ENCODE data around the gene CHKA. TPM values are rescaled to one million over a fixed set of nuclear protein-coding genes. Genes with fewer than 3 reads are reported as not detected.
"Not testable (repeated sequence)": the region's sequence is repeated elsewhere in the genome, so short reads cannot be mapped to it uniquely, and the experiment has no call there.

The CHKA gene
- total RNA-seq, 2 experiments from 2014 or later = 8.1 to 9.2 TPM

DNA sequence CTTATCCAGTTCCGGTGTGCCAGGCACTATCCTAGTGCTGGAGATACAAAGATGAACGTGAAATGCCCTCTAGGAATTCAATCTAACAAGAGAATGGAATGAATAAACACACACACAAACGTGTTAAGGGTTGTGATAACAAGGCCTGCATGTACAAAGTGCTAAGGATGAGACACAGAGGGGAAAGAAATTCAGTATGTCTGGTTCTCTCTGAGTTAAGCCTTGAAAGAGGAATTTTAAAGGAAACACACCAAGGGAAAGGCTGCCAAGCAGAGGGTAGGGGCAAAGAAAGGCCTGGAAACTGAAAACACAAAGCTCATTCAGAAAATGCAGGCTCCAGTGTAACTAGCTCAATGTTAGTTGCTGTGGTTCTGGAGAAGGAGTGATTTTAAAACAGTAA, 4.2 kb downstream of the CHKA start:
- DNase-seq = no peak
- Mint-ChIP-seq H3K27me3 (no peaks in the 10 kb centered on the region), H3K27ac (no peak overlapping the region), H3K4me1 (peaks cover 27% of the 10 kb centered on the region), H3K9me3 (no peaks in the 10 kb centered on the region), H3K4me3 (no peak overlapping the region), H3K36me3 (peaks cover 4% of the 10 kb centered on the region)
- POLR2A ChIA-PET = no interaction called here
- no peak for ATAC-seq (ENCODE audit: low read depth)

DNA sequence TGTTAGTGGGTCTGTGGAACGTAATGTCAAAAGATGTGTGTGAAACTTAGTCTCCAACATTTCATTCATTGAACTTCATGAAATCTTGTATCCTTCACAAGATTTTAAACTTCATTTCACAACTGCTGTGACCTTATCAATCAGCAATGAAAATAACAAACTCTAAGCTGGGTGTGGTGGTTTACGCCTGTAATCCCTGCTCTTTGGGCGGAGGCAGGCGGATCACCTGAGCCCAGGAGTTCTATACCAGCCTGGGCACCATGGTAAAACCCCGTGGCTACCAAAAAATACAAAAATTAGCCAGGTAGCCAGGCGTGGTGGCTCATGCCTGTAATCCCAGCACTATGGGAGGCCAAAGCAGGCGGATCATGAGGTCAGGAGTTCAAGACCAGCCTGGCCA, 5.1 kb downstream of the CHKA start:
- POLR2A ChIA-PET = no interaction called here
- DNase-seq = no peak
- peaks cover 25% of the 10 kb centered on the region for H3K4me1 Mint-ChIP-seq
- no peak overlapping the region for H3K27ac Mint-ChIP-seq
- H3K27me3 Mint-ChIP-seq = no peaks in the 10 kb centered on the region
- H3K9me3 Mint-ChIP-seq = no peaks in the 10 kb centered on the region
- ATAC-seq (ENCODE audit: low read depth) = no peak
- peaks cover 4% of the 10 kb centered on the region for H3K36me3 Mint-ChIP-seq
- H3K4me3 Mint-ChIP-seq = no peak overlapping the region

DNA sequence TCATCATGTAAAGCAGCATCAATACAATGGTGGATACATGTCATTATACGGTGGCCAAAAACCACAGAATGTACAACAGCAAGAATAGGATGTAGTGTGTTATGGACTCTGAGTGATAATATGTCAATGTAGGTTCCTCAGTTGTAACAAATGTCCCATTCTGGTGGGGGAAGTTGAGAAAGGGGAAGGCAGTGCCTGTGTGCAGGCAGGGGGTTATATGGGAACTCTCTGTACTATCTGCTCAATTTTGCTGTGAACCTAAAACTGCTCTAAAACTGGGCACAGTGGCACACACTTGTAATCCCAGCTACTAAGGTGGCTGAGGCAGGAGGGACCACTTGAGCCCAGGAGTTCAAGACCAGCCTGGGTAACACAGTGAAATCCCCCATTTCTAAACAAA, 5.9 kb downstream of the CHKA start:
- Mint-ChIP-seq H3K4me3 (no peak overlapping the region), H3K4me1 (peaks cover 25% of the 10 kb centered on the region), H3K9me3 (no peaks in the 10 kb centered on the region), H3K36me3 (peaks cover 4% of the 10 kb centered on the region), H3K27me3 (no peaks in the 10 kb centered on the region), H3K27ac (no peak overlapping the region)
- POLR2A ChIA-PET = no interaction called here
- DNase-seq = no peak
- no peak for ATAC-seq (ENCODE audit: low read depth)

DNA sequence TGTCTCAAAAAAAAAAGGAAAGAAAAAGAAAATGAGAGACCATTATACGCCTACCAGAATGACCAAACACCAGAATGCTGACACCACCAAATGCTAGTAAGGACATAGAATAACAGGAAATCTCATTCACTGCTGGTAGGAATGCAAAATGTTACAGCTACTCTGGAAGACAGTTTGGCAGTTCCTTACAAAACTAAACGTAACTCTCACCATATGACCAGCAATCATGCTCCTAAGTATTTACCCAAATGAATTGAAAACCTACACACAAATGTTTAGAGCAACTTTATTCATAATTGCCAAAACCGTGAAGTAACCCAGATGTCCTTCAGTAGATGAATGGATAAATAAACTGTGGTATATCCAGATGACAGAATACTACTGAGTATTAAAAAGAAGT, 7.2 kb downstream of the CHKA start:
- H3K4me3 Mint-ChIP-seq = no peak overlapping the region
- ATAC-seq (ENCODE audit: low read depth) = no peak

DNA sequence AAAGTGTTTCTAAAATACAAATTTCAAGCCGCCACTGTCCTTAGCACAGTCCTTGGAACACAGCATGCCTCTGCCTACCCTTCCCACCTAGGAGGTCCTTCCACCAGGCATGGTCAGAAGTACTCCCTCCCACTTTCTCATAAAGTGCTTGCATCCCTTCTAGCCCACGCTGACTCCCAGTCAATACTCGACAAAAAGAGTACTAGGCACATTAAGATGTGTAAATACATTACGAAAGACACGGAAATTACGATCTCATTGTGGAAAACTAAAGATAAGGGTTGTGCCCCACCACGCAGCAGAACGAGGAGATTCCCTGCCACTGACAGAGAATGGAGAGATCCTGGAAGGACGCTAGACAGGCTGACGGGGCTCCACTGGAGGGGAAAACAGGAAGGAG, 13.5 kb downstream of the CHKA start:
- H3K27me3 Mint-ChIP-seq = no peaks in the 10 kb centered on the region
- H3K27ac Mint-ChIP-seq = no peak overlapping the region
- no peak overlapping the region for H3K4me3 Mint-ChIP-seq
- ATAC-seq (ENCODE audit: low read depth) (no peak), DNase-seq (no peak)
- POLR2A ChIA-PET = no interaction called here
- no peaks in the 10 kb centered on the region for H3K4me1 Mint-ChIP-seq
- H3K36me3 Mint-ChIP-seq = peaks cover 2% of the 10 kb centered on the region
- no peaks in the 10 kb centered on the region for H3K9me3 Mint-ChIP-seq

More for the DNA sequence above, 7.2 kb downstream of the CHKA start:
- peaks cover 19% of the 10 kb centered on the region for H3K4me1 Mint-ChIP-seq
- peaks cover 4% of the 10 kb centered on the region for H3K36me3 Mint-ChIP-seq
- no peak for DNase-seq
- no peaks in the 10 kb centered on the region for H3K27me3 Mint-ChIP-seq
- no peak overlapping the region for H3K27ac Mint-ChIP-seq
- H3K9me3 Mint-ChIP-seq = no peaks in the 10 kb centered on the region
- POLR2A ChIA-PET = no interaction called here

DNA sequence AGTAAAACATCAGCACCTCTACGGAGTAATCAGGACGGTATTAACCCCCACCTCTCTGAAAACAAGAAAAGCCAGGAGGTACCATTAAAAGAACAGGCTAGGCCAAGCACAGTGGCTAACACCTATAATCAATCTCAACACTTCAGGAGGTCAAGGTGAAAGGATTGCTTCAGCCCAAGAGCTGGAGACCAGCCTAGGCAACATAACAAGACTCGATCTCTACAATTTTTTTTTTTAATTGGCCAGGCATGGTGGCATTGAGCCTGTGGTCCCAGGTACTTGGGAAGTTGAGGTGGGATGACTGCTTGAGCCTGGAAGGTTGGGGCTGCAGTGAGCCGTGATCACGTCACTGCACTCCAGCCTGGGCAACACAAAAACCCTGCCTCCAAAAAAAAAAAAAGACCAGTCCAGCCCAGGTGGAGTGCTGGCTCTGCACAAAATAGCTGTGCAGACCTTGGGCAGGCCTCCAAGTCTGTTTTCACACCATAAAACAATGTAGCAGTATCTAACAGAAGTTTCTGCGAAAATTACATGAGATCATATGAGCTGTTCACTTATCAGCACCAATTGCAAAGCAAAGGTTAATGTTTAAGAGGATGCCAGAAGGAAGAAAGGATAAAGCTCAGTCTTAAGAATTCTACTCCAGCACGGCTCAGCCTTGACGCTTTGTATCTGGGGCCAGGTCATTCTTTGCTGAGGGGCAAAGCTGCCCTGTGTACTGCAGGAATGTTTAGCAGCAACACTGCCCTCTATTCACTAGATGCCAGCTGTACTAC, 14.8 kb downstream of the CHKA start:
- peaks cover 4% of the 10 kb centered on the region for H3K36me3 Mint-ChIP-seq
- no peak overlapping the region for H3K27ac Mint-ChIP-seq
- no peaks in the 10 kb centered on the region for H3K27me3 Mint-ChIP-seq
- POLR2A ChIA-PET = interaction anchor here (0.7 kb wide), 1 partner anchor 119 kb away, joined by 3 read pairs; no protein-coding TSS in a partner anchor
- ATAC-seq (ENCODE audit: low read depth) (no peak), DNase-seq (no peak)
- H3K9me3 Mint-ChIP-seq = no peaks in the 10 kb centered on the region
- H3K4me3 Mint-ChIP-seq = no peak overlapping the region
- H3K4me1 Mint-ChIP-seq = peaks cover 1% of the 10 kb centered on the region

DNA sequence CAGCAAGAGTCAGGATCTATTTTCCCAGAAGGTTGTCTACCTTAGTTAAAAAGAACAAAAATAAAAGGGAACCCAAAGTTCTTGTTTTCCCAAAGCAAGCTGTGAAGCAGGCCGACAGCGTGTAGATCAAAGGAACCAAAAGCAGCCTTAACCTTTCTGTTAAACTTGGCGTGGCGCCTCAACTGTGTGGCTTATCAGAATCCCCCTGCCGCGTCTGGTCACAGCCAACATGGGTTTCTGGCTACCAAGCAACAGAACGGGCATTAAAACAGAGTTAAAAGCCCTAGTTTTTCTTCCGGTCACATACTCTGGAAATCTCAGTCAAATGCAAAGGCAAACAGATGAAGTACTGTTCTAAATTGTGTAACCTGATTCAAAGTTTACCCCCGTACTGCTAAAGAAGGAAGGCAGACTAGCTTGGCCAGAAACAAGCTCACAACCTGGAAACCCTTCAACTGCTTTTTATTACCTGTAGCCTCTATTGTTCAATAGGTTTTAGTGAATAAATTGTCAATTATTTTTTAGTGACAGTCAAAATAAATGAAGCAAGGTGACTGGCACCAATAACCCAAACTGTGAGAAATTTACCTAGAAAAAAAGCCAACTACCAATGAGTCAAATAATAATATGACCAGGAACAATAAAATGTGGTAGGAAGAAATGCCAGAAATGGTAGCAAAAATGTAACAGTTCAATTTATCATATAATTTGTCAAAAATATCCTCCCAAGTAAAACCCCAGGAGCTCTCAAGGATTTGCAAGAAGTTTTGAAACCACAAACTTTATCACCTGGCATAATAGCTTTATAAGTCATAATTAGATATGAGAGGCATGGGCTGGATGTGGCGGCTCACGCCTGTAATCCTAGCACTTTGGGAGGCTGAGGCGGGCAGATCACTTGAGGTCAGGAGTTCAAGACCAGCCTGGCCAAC, 21.4 kb downstream of the CHKA start:
- ATAC-seq (ENCODE audit: low read depth) = peak; percentile 84
- POLR2A ChIA-PET = interaction anchor here (0.6 to 1.2 kb wide), 4 partner anchors 23 to 63 kb away, joined by 3 read pairs; no protein-coding TSS in a partner anchor
- peak; percentile 43 for DNase-seq
- H3K27me3 Mint-ChIP-seq = no peaks in the 10 kb centered on the region
- H3K9me3 Mint-ChIP-seq = no peaks in the 10 kb centered on the region
- H3K27ac Mint-ChIP-seq = peak overlapping the region; percentile 84
- H3K4me1 Mint-ChIP-seq = peaks cover 21% of the 10 kb centered on the region
- H3K4me3 Mint-ChIP-seq = peak overlapping the region; percentile 79
- peaks cover 1% of the 10 kb centered on the region for H3K36me3 Mint-ChIP-seq

DNA sequence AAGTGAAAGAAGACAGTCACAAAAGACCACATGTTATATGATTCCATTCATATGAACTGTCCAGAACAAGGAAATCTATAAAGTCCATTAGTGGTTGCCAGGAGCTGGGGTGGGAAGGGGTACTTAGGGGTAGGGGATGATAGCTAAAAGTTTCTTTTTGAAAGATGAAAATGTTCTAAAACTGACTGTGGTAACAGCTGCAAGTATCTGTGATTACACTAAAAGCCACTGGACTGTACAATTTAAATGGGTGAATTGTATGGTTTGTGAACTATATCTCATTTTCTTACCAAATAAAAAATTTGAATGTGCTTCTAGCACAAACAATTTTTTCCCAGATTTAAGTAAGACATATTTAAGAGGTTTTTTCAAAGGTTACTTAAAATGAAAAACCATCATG, 22.1 kb downstream of the CHKA start:
- ATAC-seq (ENCODE audit: low read depth) = no peak
- Mint-ChIP-seq H3K36me3 (peaks cover 1% of the 10 kb centered on the region), H3K4me3 (peak overlapping the region; percentile 79)

DNA sequence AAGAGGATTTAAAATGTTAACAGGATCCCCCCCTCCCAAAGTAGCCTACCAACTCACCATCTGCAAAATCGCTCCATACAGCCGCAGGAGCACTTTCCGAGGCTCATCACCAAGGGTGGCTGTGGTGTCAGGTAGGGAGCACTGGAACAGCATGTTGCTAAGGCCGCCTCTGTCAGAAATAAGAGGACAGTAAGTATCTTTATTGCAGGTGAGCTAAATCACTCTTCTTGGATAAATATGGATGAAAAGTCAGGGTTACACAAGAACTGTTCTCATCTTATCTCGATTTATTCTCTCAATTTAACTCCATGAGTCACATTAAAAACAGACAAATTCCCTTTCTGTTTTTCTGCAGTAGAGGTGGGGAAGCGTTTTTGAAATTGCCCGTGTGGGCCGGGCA, 24.2 kb downstream of the CHKA start:
- peaks cover 21% of the 10 kb centered on the region for H3K4me1 Mint-ChIP-seq

More for the DNA sequence above, 22.1 kb downstream of the CHKA start:
- H3K27me3 Mint-ChIP-seq = no peaks in the 10 kb centered on the region
- peak overlapping the region; percentile 84 for H3K27ac Mint-ChIP-seq
- H3K4me1 Mint-ChIP-seq = peaks cover 21% of the 10 kb centered on the region
- no peak for DNase-seq
- H3K9me3 Mint-ChIP-seq = no peaks in the 10 kb centered on the region
- POLR2A ChIA-PET = interaction anchor here (0.6 to 1.2 kb wide), 2 partner anchors 57 to 62 kb away, joined by 3 read pairs; no protein-coding TSS in a partner anchor

DNA sequence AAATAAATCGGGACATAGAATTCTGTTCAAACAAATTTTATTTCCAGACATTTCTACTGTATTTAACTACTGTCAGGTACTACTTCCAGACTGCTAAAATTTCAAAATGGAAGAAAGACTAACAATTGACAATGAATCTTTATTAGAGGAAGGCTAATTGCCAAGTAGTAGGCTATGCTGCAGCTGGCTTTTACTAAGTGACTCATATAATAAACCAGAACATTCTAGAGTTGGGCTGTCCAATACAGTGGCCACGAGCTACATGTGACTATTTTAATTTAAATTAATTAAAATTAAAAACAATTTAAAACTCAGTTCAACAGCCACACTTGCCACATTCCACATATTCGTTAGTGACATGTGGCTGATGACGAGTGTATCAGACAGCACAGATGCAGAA, 27.6 kb downstream of the CHKA start:
- POLR2A ChIA-PET = no interaction called here
- no peak overlapping the region for H3K4me3 Mint-ChIP-seq
- no peak for ATAC-seq (ENCODE audit: low read depth)
- no peaks in the 10 kb centered on the region for H3K9me3 Mint-ChIP-seq
- H3K4me1 Mint-ChIP-seq = peaks cover 11% of the 10 kb centered on the region
- DNase-seq = no peak
- no peaks in the 10 kb centered on the region for H3K36me3 Mint-ChIP-seq
- no peaks in the 10 kb centered on the region for H3K27me3 Mint-ChIP-seq
- no peak overlapping the region for H3K27ac Mint-ChIP-seq

More for the DNA sequence above, 24.2 kb downstream of the CHKA start:
- ATAC-seq (ENCODE audit: low read depth) (no peak), DNase-seq (no peak)
- H3K9me3 Mint-ChIP-seq = no peaks in the 10 kb centered on the region
- H3K36me3 Mint-ChIP-seq = peaks cover 1% of the 10 kb centered on the region
- POLR2A ChIA-PET = no interaction called here
- no peaks in the 10 kb centered on the region for H3K27me3 Mint-ChIP-seq
- no peak overlapping the region for H3K27ac Mint-ChIP-seq
- no peak overlapping the region for H3K4me3 Mint-ChIP-seq

DNA sequence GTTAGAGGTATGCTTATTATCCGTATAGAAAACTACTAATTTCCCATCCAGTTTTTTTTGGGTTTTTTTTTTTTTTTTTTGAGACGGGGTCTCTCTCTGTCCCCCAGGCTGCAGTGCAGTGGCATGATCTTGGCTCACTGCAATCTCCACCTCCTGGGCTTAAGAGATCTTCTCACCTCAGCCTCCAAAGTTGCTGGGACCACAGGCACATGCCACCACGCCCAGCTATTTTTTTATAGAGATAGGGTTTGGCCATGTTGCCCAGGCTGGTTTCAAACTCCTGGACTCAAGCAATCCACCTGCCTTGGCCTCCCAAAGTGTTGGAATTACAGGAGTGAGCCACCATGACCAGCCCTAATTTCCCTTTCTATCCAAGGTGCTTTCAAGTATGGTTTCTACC, 28.2 kb downstream of the CHKA start:
- POLR2A ChIA-PET; H3K4me1 Mint-ChIP-seq; H3K27me3 Mint-ChIP-seq; H3K36me3 Mint-ChIP-seq; ATAC-seq (ENCODE audit: low read depth); H3K27ac Mint-ChIP-seq; H3K4me3 Mint-ChIP-seq; H3K9me3 Mint-ChIP-seq; DNase-seq: not testable (repeated sequence)

DNA sequence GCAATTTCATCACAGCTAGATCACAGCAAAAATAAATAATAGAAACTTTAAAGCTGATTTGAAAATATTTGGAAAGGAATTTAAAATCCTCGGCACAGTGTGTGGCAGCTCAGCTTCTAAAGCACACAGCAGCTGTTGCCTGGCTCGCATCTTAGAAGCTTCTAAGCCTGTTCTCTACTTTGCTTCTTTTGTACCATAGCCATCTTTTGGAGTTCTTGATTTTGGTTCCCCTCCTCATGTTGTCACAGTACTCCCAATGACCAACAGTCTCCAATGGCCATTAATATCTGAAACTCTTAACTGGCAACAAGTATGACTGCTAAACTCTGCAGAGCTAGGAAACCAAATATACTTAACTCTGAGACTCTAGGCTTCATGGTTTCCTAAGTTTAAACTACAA, 28.8 kb downstream of the CHKA start:
- Mint-ChIP-seq H3K4me3 (no peak overlapping the region), H3K27ac (no peak overlapping the region), H3K4me1 (peaks cover 10% of the 10 kb centered on the region), H3K36me3 (no peaks in the 10 kb centered on the region), H3K9me3 (no peaks in the 10 kb centered on the region), H3K27me3 (no peaks in the 10 kb centered on the region)
- POLR2A ChIA-PET = no interaction called here
- DNase-seq (no peak), ATAC-seq (ENCODE audit: low read depth) (no peak)

DNA sequence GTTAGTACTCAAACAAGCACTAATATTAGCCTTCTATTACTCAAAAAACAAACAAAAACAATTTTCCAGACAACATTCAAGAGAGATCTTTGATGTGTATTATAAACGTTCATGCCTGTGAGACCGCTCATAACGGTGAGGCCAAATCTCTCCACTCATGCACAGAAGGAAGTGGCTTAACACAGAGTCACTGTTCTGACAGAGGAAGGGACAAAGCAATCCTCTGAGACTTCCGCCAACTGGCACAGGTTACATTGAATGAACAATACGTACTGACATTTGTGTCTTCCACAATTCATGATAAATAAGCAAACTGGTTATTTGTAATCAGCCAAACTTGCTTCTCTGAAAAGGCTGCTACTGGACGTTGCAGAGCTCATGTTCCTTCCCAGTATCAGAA, 30.5 kb downstream of the CHKA start:
- Mint-ChIP-seq H3K27me3 (no peaks in the 10 kb centered on the region), H3K27ac (peak overlapping the region; percentile 71), H3K4me3 (peak overlapping the region; percentile 54), H3K9me3 (no peaks in the 10 kb centered on the region), H3K36me3 (no peaks in the 10 kb centered on the region), H3K4me1 (peaks cover 10% of the 10 kb centered on the region)
- peak; percentile 99 for ATAC-seq (ENCODE audit: low read depth)
- POLR2A ChIA-PET = interaction anchor here (1.0 kb wide), 1 partner anchor 54 kb away, joined by 3 read pairs; no protein-coding TSS in a partner anchor
- DNase-seq = no peak

All from activated naive CD8-positive, alpha-beta T cell treated with anti-CD3 and anti-CD28 coated beads, Interleukin-2, amount 10 ng/mL, durations not matched to agents 7 days and 5 days (primary cell).